HG02763 (cell line): ENCODE results near the gene PRMT9.

ENCODE experiments used
- ATAC-seq: cut with Tn5 transposase; IDR thresholded peaks from one replicate; pipeline ENCODE4 v1.9.1; 2021; ENCODE audit warnings: mild to moderate bottlenecking, moderate library complexity; ENCODE audit not compliant: unreplicated experiment

The PRMT9 gene

DNA sequence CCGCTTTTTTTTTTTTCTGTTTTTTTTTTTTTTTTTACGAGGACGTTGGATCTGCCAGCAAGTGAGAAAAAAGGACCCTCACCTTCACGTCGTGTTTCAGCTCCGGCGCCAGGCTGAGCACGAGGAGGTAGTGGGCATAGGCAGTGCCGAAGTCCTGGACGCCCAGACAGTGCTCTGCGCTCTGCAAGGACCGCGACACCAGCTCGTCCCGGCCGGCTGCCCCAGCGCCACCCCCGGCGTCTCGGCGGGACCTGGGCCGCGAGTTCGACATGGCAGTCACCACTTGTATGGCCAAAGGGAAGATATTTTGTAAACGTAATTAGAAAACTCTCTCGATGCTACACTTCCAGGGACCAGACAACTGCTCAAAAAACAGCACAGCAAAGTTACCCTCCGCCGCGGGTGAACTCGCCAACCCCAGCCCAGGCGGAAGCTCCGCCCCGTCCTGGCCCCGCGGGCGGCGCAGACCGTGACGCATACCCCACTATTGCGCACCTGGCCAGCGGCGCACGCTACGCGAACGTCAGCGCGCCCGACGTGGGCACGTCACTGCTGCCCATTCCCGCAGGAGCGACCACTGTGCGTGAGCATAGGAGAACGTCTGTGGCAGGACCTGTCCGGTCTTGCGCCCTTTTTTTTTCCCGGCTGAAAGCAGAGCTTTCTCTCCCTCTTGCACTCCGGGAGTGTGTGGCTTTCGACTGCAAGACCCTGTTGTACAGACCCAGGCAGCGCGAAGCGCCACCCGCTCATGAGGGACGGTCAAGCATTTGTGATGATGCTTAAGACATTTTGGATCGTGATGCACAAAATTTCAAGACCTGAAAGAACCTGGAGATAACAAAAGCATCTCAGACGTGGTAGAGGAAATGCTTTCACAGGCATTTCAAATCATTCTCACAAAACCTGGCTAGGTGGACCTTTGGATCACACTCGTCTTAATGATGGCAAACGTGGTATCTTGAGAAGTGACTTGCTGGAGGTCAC is at the start of gene PRMT9:
Gene PRMT9, minus strand, starts transcription at position 447 of the 984 bp plus-strand sequence. Its CDS starts 176 bp downstream, at position 271.
- peak; percentile 100 for ATAC-seq

DNA sequence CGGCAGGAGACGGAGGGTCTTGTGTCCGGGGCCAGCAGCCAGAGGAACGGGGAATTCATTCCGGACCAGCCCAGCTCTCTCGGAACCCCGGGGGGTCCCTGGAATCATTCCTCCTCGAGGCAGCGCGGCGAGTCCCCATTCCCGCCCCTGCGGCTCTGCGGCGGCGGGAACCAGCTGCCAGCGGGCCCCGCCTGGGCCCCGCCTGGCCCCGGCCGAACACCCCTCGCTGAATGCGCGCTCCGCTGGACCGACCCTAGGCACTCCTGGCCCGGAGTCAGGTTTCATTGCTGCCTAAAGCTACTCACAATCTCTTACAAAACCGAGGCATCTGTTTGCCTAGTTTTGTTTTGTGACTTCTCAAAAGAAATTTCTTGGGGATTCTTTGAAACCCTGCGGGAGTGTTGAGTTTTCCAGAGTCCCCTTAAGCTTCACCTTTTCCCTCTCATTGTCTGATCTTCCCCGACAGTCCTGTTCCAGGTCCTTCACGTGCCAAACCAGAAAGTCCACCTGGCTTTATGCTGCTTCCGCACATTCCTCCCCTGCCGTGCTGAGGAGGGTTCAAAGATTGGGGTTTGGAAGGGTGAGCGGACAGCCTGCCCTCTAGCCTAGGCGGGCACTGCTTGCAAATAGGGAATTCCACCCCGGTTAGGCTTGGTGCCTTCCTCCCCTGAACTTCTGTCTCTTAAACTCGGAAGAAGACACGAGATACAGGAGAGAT is 48.7 kb upstream of the PRMT9 start:
- ATAC-seq = peak; percentile 22

DNA sequence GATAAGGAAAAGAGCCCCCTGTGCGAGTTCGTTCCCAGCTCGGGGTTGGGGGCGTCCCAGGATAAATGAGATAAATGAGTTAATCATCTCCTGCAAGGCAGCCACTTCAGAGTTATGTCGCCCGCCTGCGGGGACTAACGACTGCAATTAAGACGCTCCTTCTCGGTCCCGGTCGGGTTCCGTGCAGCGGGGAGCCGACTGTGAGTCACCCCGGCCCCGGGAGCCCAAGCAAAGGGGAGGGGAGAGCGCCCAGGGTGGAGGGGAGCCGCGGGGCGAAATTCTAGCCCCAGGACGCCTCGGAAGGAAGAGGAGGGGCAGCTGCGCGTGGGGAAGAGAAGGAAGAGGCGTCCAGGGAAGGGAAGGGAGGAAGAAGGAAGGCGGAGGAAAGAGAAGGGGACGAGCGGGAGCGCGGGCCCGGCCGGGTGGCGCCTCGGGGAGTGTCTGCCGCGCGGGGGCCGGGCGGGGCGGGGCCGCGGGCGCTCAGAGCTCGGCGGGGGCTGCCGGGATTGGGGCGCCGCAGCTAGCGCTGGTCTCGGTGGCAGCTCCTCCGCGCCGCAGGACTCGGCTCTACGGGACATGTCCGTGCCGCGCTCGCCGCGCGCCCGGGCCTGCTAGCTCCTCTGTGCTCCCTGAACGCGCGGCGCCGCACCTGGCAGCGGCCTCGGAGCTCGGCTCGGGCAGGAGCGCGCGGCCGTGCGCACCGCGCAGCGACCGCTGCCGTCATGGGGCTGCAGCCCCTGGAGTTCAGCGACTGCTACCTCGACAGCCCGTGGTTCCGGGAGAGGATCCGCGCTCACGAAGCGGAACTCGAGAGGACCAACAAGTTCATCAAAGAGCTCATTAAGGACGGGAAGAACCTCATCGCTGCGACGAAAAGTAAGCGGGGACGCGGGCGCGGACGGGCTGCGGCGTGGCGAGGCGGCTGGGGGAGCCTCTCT is 47.9 kb upstream of the PRMT9 start, which contains the start of gene ARHGAP10:
Gene ARHGAP10, plus strand, starts transcription at position 509 of the 938 bp plus-strand sequence. Its CDS starts 214 bp downstream, at position 723.
- ATAC-seq = peak; percentile 63

GRCh38 chr4:147730333-147730732 is 46.4 kb upstream of the PRMT9 start:
- ATAC-seq = no peak

DNA sequence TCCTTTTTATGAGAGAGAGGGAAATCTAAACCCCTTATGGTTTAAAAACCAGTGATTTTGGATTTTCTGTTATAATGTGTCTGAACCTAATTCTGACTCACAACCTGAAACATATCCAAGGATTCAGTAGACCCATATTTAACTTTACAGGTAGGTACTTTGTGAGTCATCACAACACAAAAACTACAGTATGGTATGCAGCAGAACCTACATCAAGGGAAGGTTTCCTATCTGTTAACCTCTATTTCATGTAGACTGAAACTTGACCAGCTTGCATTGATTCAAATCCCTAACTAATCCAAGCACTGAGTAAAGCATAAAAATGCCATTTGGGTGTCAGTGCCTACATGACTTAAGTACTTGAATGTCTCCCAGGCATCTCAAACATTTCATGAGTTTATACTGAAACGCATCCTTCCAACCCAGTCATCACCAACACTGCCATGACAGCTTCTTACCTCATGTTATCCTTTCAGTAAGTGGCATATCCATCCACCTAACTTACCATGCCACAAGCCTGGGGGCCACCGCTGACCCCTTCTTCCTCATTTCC is 43.6 kb upstream of the PRMT9 start:
- ATAC-seq = no peak

GRCh38 chr4:147725673-147726072 is 41.7 kb upstream of the PRMT9 start:
- no peak for ATAC-seq

- no peak for ATAC-seq
Measured at GRCh38 chr4:147724468-147725201, 40.7 kb upstream of the PRMT9 start.

DNA sequence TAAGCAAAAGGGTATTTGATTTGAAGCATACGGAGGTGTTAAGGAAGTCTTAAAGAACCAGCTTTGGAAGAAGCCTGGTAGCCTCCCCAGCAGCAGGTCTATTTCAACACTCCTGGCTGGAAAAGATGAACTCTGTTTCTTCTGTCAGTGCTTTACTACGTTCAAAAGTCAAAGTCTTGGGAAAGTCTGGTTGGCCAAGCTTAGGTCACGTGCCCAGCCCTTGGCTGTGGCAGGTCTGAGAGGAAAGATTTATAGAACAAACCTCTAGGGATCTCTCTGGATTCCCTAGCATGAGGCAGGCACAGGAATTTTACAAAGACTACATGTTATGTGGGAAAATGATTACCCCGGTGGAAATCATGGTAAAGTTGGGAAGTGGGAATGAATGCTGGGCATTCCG is 39.4 kb upstream of the PRMT9 start:
- ATAC-seq = no peak

DNA sequence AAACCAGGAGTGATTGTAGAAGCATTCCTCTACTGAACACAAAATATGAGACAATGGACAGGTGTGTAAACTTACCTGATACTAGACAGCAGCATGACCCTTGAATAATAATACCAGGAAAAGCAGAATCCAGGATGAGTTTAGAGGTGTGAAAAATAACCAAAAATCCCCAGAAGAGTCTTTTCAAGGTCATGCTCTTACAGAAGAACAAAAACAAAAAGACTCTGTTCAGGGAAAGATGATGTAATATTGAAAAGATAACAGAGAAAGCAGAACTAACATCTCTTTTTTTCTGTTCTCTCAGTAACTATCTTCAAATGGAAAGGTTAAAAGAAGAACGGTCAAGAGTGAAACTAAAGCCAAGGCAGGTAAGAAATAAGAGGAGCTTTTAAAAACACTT is 33.9 kb upstream of the PRMT9 start:
- peak; percentile 79 for ATAC-seq

GRCh38 chr4:147714575-147715401 is 30.8 kb upstream of the PRMT9 start:
- ATAC-seq = no peak

DNA sequence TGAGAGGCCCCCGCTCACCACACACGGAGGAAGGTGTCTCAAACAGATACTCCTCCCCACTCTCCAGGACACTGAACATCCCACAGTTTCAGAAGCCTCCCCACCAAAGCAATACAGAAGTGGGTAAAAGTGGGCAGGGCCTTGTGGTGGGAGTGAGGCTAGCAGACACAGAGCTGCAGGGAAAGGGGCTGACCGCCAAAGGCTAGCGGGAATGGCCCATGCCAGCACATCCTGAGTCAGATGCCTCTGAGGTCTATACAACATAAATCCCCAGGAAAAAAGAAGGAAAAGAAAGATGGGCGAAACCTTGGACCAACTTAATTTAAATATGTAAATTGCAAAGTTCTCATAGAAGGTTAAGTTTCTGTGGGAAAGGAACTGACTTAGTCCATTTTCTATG is 26.0 kb upstream of the PRMT9 start:
- ATAC-seq = no peak

DNA sequence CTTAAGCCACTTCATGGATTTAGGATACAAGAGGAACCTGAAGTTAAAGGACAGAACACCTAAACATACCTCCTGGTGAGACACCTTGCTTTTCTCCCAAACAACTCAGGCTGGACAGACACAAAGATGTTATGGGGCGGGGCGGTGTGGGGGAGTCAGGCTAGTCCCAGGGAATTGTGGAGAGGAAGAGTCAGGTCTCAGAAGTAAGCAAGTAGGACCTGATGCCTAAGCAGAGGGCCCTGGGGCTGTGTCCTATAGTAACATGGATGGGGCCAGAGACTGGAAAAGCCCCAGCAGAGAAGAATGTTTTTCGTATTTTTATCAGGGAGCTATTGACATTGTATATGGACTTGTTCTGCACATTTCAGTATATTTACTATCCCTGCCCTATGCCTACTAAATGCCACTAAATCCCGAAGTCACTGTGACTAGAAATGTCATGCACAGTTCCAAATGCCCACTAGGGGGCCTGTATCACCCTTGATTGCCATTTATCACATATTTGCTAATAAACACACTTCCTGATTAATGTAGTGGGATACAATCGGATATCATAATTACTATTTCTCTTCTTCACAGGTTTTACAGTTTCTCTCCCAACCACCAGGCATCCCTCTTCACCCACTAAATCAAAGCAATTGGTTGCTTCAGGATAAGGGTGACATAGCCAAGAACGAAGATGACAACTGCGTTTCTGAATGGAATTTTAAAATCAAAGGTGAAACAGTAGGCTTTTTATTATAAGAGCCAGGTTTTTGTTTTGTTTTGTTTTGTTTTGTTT is 24.1 kb upstream of the PRMT9 start:
- ATAC-seq = no peak

- ATAC-seq = no peak
Measured at GRCh38 chr4:147704846-147705245, 20.9 kb upstream of the PRMT9 start.

DNA sequence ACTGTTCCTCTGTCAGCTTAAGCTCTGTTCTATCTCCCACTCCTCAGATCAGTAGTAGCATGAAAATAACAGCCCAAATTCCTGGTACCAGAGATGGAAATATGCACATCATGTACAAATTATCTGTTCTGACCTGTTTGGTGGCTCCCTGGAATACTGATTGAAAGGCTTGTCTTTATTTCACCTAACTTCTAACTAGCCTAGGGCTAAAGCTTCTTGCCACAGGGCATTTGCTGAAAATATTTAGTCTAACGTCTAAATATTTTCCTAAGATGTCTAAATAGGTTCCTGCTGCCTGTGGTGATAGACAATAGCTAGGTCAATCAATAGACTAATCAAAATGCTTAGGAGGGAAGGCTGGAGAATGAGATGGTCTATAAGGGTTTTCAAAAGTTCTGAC is 12.9 kb upstream of the PRMT9 start:
- no peak for ATAC-seq

GRCh38 chr4:147693218-147693617 is 9.3 kb upstream of the PRMT9 start:
- no peak for ATAC-seq

DNA sequence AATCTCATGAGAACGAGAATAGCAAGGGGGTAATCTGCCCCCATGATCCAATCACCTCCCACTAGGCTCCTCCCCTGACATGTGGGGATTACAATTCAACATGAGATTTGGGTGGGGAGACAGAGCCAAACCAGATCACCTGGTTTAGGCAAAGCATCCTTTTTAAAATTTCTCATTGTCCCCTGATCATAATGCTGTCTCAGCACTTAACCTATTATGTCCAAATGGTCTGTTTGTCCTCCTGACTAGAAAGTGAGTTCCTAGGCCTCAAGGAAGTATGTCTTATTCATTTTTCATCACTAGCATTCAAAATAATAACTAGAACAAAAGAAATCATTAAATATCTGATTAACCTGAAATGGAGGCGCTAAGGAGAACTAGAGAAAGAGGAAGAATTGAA is 7.9 kb upstream of the PRMT9 start:
- ATAC-seq = no peak

GRCh38 chr4:147689067-147689466 is 5.1 kb upstream of the PRMT9 start:
- no peak for ATAC-seq

DNA sequence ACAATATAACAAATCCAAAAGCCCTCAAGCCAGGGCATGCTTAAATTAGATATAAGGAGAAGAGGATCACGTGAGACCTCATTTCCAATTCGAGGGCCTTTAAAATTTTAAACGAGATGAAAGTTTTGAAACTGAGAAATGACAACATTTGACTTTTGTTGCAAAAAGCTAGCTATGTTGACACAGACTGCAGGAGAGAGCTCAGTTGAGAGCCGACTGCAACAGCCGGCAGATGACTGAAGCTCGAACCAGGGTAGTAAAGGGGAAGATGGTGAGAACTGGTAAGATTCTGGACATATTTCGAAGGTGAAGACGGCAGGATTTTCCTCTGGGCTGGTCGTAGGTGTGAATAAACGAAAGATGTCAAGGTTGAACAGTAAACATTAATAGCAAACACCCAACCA is 773 bp downstream of the PRMT9 start:
- no peak for ATAC-seq
